ENCODE results near the gene INSL3.

DNA sequence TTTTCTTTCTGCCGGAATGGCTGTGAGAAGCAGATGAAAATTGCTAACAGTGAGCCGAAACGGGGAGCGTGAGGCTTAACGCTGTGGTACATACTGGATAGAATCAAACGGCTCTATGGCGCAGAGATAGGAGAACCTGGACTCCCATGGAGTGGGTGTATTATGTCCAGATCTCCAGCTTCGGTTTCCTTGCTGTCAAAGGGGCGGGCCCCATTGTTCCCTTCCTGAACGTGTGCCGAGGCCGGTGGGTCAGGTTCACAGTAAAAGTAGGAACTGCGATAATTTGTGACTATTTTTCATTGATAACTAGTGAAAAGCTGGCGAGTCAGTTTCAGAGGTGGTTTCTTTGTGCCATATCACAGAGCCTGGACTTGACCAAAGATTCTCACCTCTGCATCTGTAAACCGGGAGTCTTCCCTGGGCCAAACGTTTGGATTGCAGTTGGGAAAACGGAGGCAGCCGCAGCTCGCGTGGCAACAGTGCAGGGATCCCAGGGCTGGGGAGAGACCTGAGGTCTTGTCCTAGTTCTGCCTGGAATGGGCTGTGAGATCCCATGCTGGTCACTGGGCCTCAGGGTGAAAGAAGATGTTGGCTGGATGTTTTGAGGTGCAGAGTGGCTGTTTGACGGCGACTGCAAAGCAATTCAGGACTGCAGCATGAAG, 39.1 kb upstream of the INSL3 start:
- no peak for TF ChIP-seq POLR2A (IDR thresholded peaks at IDR 0.05)
- no peak for TF ChIP-seq CTCF (IDR thresholded peaks at IDR 0.05)
